Fibroblast of the aortic adventitia (primary cell): ENCODE measurements around the gene SYN1. TPM values are rescaled to one million over a fixed set of nuclear protein-coding genes. Genes with fewer than 3 reads are reported as not detected.
"Not testable (repeated sequence)": the region's sequence is repeated elsewhere in the genome, so short reads cannot be mapped to it uniquely, and the experiment has no call there.

ENCODE experiments used
- DNase-seq: peaks from one replicate; pipeline ENCODE4 v3.0.0-alpha.2; 2010; ENCODE audit warnings: low read depth
- H3K4me3 ChIP-seq: 2 replicates; pipeline ENCODE4 v1.5.1; 2011; ENCODE audit warnings: low read depth, mild to moderate bottlenecking, control low read depth, low read length, moderate library complexity
- CTCF ChIP-seq: IDR thresholded peaks from 2 replicates; pipeline ENCODE4 v1.5.1; 2011; ENCODE audit warnings: mild to moderate bottlenecking, low read length, control low read depth, inconsistent platforms; ENCODE audit not compliant: insufficient read depth
- total RNA-seq: library from RNA; depleted of rRNA; stranded (reverse); fragments of >200 nt; gene quantifications from 2 replicates; pipeline ENCODE4 v1.2.3, GENCODE V29; 2012; ENCODE audit warnings: low replicate concordance

The SYN1 gene
- total RNA-seq, 1 donor = 0.09 TPM

GRCh38 chrX:47612418-47612817 is 7.2 kb downstream of the SYN1 start:
- no peak for TF ChIP-seq CTCF
- DNase-seq = no peak
- H3K4me3 ChIP-seq = no peak overlapping the region

- no peak for DNase-seq
- no peak overlapping the region for H3K4me3 ChIP-seq
- no peak for TF ChIP-seq CTCF
These were observed 7.7 kb downstream of the SYN1 start for GRCh38 chrX:47611926-47612325.

GRCh38 chrX:47611489-47611888 is 8.2 kb downstream of the SYN1 start:
- no peak overlapping the region for H3K4me3 ChIP-seq
- TF ChIP-seq CTCF = no peak
- no peak for DNase-seq

- no peak for DNase-seq
- no peak overlapping the region for H3K4me3 ChIP-seq
- no peak for TF ChIP-seq CTCF
These were observed 9.1 kb downstream of the SYN1 start for GRCh38 chrX:47610511-47610910.

GRCh38 chrX:47608130-47608810 is 11.4 kb downstream of the SYN1 start:
- no peak for DNase-seq
- H3K4me3 ChIP-seq = no peak overlapping the region
- no peak for TF ChIP-seq CTCF

GRCh38 chrX:47607091-47607490 is 12.6 kb downstream of the SYN1 start:
- DNase-seq = peak; percentile 8
- TF ChIP-seq CTCF = no peak
- no peak overlapping the region for H3K4me3 ChIP-seq

- DNase-seq = no peak
- H3K4me3 ChIP-seq = no peak overlapping the region
- TF ChIP-seq CTCF = no peak
These were observed 14.6 kb downstream of the SYN1 start for GRCh38 chrX:47605024-47605423.

GRCh38 chrX:47603125-47603524 is 16.5 kb downstream of the SYN1 start:
- not testable (repeated sequence) for DNase-seq

More at GRCh38 chrX:47603125-47603524, 16.5 kb downstream of the SYN1 start:
- H3K4me3 ChIP-seq = not testable (repeated sequence)
